Left ventricle myocardium inferior (tissue), 1 donor: ENCODE data around the gene MATK. TPM values are rescaled to one million over a fixed set of nuclear protein-coding genes. Genes with fewer than 3 reads are reported as not detected.
A peak's percentile ranks its signal among the peaks of the same experiment; 100 is the strongest.

Experiments
- DNase-seq: peaks from one replicate; pipeline ENCODE4 v3.0.0-alpha.2; 2020
- H3K27ac ChIP-seq: fragments of 200-600 bp; replicated peaks from 2 replicates; pipeline ENCODE4 v1.8.0; 2021
- H3K27me3 ChIP-seq: fragments of 200-600 bp; 2 replicates; pipeline ENCODE4 v1.8.0; 2021; ENCODE audit warnings: low read depth
- H3K36me3 ChIP-seq: fragments of 200-600 bp; 2 replicates; pipeline ENCODE4 v1.8.0; 2021
- H3K4me1 ChIP-seq: fragments of 200-600 bp; 2 replicates; pipeline ENCODE4 v1.8.0; 2021
- H3K4me3 ChIP-seq: fragments of 200-600 bp; 2 replicates; pipeline ENCODE4 v1.8.0; 2021; ENCODE audit warnings: mild to moderate bottlenecking, moderate library complexity
- H3K9me3 ChIP-seq: fragments of 200-600 bp; replicated peaks from 2 replicates; pipeline ENCODE4 v1.8.0; 2021
- intact Hi-C: fragments of 100-400 bp; cut with micrococcal nuclease; formaldehyde crosslinking; loops from one replicate; pipeline ENCODE4 v1.11.0; 2022
- total RNA-seq: library from RNA; stranded (reverse); fragmentation: NEBNext Ultra II Directional; extraction: Animal tissue kit (Norgen Biotek cat#: 25700); gene quantifications from one replicate; pipeline ENCODE4 v1.2.1, GENCODE V29; 2021
- TF ChIP-seq, protein P1 (sequence below): fragments of 200-600 bp; IDR thresholded peaks from 2 replicates; pipeline ENCODE4 v1.8.0; 2021; ENCODE audit warnings: antibody characterized with exemption, mild to moderate bottlenecking, borderline replicate concordance
- donor health status: DM: no; HTN: yes; CAD: no; lungs with severe emphysema.

Gene MATK
- total RNA-seq, 1 donor from 2014 or later, result 0.14 TPM

DNA sequence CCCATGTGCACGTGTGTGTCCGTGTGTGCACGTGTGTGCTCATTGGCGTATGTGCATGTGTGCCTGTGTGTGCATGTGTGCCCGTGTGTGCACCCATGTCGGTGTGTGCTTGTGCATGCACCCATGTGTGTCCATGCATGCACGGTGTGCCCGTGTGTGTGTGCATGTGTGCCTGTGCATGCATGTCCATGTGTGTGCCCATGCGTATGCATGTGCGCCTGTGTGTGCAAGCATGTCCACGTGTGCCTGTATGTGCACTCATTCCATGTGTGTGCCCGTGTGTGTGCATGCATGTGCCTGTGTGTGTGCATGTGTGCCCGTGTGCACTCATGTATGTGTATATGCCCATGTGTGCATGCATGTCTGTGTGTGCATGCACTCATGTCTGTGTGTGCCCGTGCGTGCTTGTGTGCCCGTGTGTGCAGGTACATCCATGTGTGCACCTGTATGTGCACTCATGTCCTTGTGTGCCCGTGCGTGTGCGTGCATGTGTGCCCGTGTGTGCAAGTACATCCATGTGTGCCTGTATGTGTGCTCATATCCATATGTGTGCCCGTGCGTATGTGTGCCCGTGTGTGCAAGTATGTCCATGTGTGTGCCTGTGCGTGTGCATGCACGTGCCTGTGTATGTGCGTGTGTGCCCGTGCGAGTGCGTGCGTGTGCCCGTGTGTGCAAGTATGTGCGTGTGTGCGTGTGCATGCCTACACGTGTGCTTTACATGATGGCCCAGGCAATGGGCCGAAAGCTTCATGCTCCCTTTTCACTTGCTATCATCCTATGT is 21.6 kb upstream of the MATK start:
- intact Hi-C loops, result no loop called here
- H3K27me3 ChIP-seq, result peaks cover 46% of the 10 kb centered on the region
- H3K9me3 ChIP-seq, result no peaks in the 10 kb centered on the region
- H3K4me3 ChIP-seq, result no peak overlapping the region
- peak overlapping the region; percentile 66 for H3K27ac ChIP-seq
- H3K4me1 ChIP-seq, result peaks cover 25% of the 10 kb centered on the region
- TF ChIP-seq, protein P1, sequence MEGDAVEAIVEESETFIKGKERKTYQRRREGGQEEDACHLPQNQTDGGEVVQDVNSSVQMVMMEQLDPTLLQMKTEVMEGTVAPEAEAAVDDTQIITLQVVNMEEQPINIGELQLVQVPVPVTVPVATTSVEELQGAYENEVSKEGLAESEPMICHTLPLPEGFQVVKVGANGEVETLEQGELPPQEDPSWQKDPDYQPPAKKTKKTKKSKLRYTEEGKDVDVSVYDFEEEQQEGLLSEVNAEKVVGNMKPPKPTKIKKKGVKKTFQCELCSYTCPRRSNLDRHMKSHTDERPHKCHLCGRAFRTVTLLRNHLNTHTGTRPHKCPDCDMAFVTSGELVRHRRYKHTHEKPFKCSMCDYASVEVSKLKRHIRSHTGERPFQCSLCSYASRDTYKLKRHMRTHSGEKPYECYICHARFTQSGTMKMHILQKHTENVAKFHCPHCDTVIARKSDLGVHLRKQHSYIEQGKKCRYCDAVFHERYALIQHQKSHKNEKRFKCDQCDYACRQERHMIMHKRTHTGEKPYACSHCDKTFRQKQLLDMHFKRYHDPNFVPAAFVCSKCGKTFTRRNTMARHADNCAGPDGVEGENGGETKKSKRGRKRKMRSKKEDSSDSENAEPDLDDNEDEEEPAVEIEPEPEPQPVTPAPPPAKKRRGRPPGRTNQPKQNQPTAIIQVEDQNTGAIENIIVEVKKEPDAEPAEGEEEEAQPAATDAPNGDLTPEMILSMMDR, result no peak
- no peak for DNase-seq
- no peaks in the 10 kb centered on the region for H3K36me3 ChIP-seq

DNA sequence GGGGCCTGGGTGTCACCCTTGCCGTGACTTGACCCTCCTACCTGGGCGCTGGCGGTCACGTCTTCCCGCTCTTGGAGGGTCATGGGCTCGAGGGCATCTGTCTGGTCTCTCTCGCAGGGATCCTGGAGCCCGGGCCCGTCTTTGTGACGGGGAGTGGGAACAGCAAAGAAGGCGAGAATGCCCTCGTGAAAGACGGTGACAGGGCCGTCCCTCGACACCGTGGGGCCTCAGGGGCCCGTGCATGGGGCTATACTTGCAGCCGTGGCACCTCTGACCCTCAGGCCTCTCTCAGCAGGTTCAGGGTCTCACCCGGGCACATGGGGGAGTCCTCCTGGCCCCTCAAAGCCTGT is 20.9 kb upstream of the MATK start:
- Histone ChIP-seq H3K4me3 (no peak overlapping the region), H3K36me3 (no peaks in the 10 kb centered on the region), H3K27me3 (peaks cover 52% of the 10 kb centered on the region), H3K9me3 (no peaks in the 10 kb centered on the region), H3K27ac (no peak overlapping the region), H3K4me1 (peaks cover 21% of the 10 kb centered on the region)
- intact Hi-C loops, result no loop called here
- TF ChIP-seq, protein P1, result no peak
- no peak for DNase-seq

DNA sequence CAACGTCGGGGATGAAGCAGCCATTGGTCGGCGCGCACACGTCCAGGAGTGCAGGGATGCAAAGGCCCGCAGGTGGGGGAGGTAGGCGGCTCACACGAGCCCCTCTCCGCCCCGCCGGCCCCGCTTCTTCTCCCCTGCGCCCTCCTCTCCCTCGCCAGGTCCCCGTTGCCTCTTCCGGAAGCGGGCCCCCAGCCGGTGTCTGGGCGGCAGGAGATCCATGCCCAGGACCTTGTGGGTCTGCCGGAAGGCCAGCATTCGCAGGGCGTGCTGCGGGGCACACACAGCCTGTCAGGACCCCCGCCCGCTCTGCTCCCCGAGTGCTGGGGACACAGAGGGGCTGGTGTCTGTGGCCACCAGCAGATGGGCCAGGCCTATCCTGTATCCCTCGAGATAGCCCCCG is 19.7 kb upstream of the MATK start:
- Histone ChIP-seq H3K36me3 (no peaks in the 10 kb centered on the region), H3K4me3 (no peak overlapping the region), H3K27me3 (peaks cover 55% of the 10 kb centered on the region), H3K4me1 (peaks cover 23% of the 10 kb centered on the region), H3K9me3 (no peaks in the 10 kb centered on the region), H3K27ac (no peak overlapping the region)
- no peak for DNase-seq
- TF ChIP-seq, protein P1, result no peak
- intact Hi-C loops, result no loop called here

DNA sequence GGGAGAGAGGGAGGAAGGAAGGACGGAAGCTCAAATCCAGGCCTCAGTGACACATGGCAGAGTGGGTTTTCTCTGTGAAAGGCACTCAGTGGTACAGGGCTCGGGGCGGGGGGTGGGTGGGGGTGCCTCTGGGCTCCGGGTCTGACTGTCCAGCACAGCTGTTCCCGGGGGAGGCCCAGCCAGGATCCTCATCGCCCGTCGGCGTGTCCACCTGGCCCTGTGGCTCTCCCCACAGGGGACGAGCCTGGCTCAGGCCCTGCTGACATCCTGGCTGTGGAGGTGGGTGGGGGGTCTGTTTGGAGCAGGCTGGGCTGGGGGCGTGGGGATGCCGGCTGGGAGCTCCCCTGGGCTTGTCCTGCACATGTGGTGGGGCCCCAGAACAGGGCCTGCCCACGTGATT is 18.2 kb upstream of the MATK start:
- no peaks in the 10 kb centered on the region for H3K36me3 ChIP-seq
- TF ChIP-seq, protein P1, result no peak
- no peak overlapping the region for H3K27ac ChIP-seq
- intact Hi-C loops, result no loop called here
- peaks cover 63% of the 10 kb centered on the region for H3K27me3 ChIP-seq
- DNase-seq, result no peak
- H3K4me3 ChIP-seq, result no peak overlapping the region
- no peaks in the 10 kb centered on the region for H3K9me3 ChIP-seq
- H3K4me1 ChIP-seq, result peaks cover 23% of the 10 kb centered on the region

DNA sequence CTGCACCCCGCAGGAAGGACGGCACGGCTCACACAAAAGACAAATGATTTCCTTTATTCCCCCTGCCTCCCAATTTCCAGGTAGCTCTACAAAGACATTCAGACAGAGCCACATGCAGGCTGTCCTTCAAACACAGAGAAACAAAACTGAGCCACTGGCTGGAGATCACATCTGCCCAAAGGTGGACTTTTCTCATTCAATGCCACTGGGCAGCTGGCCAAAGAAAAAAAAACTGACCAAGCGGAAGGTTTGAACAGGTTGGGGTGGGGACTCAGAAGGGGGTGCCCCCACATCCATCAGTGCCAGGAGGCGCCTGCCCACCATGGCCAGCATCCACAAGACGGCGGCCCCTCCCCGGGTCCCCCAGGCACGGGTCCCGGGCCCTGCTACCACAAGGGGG is 17.8 kb upstream of the MATK start:
- no peak for DNase-seq
- Histone ChIP-seq H3K9me3 (no peaks in the 10 kb centered on the region), H3K27me3 (peaks cover 67% of the 10 kb centered on the region), H3K27ac (no peak overlapping the region), H3K4me1 (peaks cover 23% of the 10 kb centered on the region), H3K4me3 (no peak overlapping the region), H3K36me3 (no peaks in the 10 kb centered on the region)
- TF ChIP-seq, protein P1, result no peak
- intact Hi-C loops, result no loop called here
